HCT116 (cell line): Measurements from ENCODE around the gene SYNDIG1. TPM values are rescaled to one million over a fixed set of nuclear protein-coding genes. Genes with fewer than 3 reads are reported as not detected.

Source experiments
- ATAC-seq: fragments of 200-7000 bp; cut with Tn5 transposase; 2 replicates; pipeline ENCODE4 v1.9.1; 2020; ENCODE audit warnings: mild to moderate bottlenecking, moderate library complexity
- BruUV-seq: library from RNA; stranded (reverse); fragments of 400-500 nt; replicated peaks from 2 replicates; lab custom pipeline; 2021; lab: Mats Ljungman, UMichigan
- CTCF ChIA-PET: fragments of 300-600 bp; sonication (Branson Sonifier 250); formaldehyde crosslinking; loops from one replicate; lab custom pipeline; 2021; ENCODE audit warnings: antibody characterized with exemption; lab: Charles Lee
- POLR2A ChIA-PET: fragments of 300-600, 350-600 bp; sonication (Branson Sonifier 250); formaldehyde crosslinking; loops from one replicate; lab custom pipeline; 2021; ENCODE audit warnings: antibody characterized with exemption; lab: Charles Lee
- RAD21 ChIA-PET, 2 experiments: fragments of 300-600 bp; sonication (Branson Sonifier 250); formaldehyde crosslinking; loops; one replicate each; lab custom pipeline; 2023; ENCODE audit warnings: low total read pairs in 2 of 2; ENCODE audit not compliant: uncharacterized antibody in 2 of 2, unreplicated experiment in 2 of 2, low non-redundant PET in 1 of 2; lab: Charles Lee
- DNase-seq: peaks from one replicate; pipeline ENCODE4 v3.0.0-alpha.2; 2010; ENCODE audit warnings: low read depth, low spot score
- H2AFZ ChIP-seq: fragments of 200-600 bp; shearing (Covaris generic), sonication (generic); 2 replicates; pipeline ENCODE4 v1.6.1; 2017; ENCODE audit warnings: low read depth, mixed run types, mixed read lengths, antibody characterized with exemption, low read length; ENCODE audit not compliant: poor library complexity, severe bottlenecking
- H3K27ac ChIP-seq: 2 replicates; pipeline ENCODE4 v1.5.1; 2012; ENCODE audit warnings: low read depth, low read length
- H3K27me3 ChIP-seq: fragments of 200-600 bp; sonication (generic); 2 replicates; pipeline ENCODE4 v1.6.1; 2016; ENCODE audit warnings: mixed run types, low read length, mixed read lengths; ENCODE audit not compliant: insufficient read depth
- H3K36me3 ChIP-seq, 2 experiments: fragments of 200-500 bp in 1 of 2; fragments of 200-600 bp in 1 of 2; sonication (Bioruptor generic) in 1 of 2; sonication (generic) in 1 of 2; 2 replicates each; pipeline versions ENCODE4 v1.5.1 to v1.6.1; 2014 to 2016; ENCODE audit warnings: low read length in 2 of 2, inconsistent platforms in 1 of 2, mixed read lengths in 1 of 2, mixed run types in 1 of 2; ENCODE audit not compliant: insufficient read depth in 2 of 2, control insufficient read depth in 1 of 2
- H3K4me1 ChIP-seq, 2 experiments: fragments of 200-600 bp in 1 of 2; sonication (generic) in 1 of 2; 2 replicates each; pipeline versions ENCODE4 v1.5.1 to v1.6.1; 2012 to 2017; ENCODE audit warnings: low read length in 2 of 2, inconsistent platforms in 1 of 2, mild to moderate bottlenecking in 1 of 2, mixed read lengths in 1 of 2, mixed run types in 1 of 2, moderate library complexity in 1 of 2; ENCODE audit not compliant: insufficient read depth in 2 of 2, control insufficient read depth in 1 of 2
- H3K4me2 ChIP-seq: fragments of 200-600 bp; sonication (generic); 2 replicates; pipeline ENCODE4 v1.6.1; 2017; ENCODE audit warnings: mixed run types, low read length, mixed read lengths
- H3K4me3 ChIP-seq, 2 experiments: fragments of 200-600 bp in 1 of 2; sonication (generic) in 1 of 2; replicated peaks in 1 of 2; 2 replicates each; pipeline ENCODE4 v1.5.1; 2011 to 2016; ENCODE audit warnings: low read length in 2 of 2, control low read depth in 1 of 2, low read depth in 1 of 2, mild to moderate bottlenecking in 1 of 2, mixed read lengths in 1 of 2, mixed run types in 1 of 2
- H3K79me2 ChIP-seq: fragments of 200-600 bp; sonication (generic); 2 replicates; pipeline ENCODE4 v1.6.1; 2017; ENCODE audit warnings: mild to moderate bottlenecking, mixed run types, low read length, moderate library complexity, mixed read lengths; ENCODE audit not compliant: insufficient read depth
- H3K9ac ChIP-seq: fragments of 200-600 bp; sonication (generic); 2 replicates; pipeline ENCODE4 v1.6.1; 2016; ENCODE audit warnings: low read length, mixed read lengths
- H3K9me2 ChIP-seq: fragments of 200-600 bp; sonication (generic), shearing (Covaris generic); 2 replicates; pipeline ENCODE4 v1.6.1; 2017; ENCODE audit warnings: mixed run types, mild to moderate bottlenecking, moderate library complexity; ENCODE audit not compliant: insufficient read depth
- H3K9me3 ChIP-seq, 2 experiments: fragments of 200-500 bp in 1 of 2; fragments of 200-600 bp in 1 of 2; sonication (Bioruptor generic) in 1 of 2; sonication (generic) in 1 of 2; 2 replicates each; pipeline ENCODE4 v1.6.1; 2014 to 2017; ENCODE audit warnings: low read length in 2 of 2, mixed read lengths in 2 of 2, inconsistent platforms in 1 of 2, low read depth in 1 of 2, mild to moderate bottlenecking in 1 of 2, mixed run types in 1 of 2, moderate library complexity in 1 of 2; ENCODE audit not compliant: control insufficient read depth in 1 of 2, insufficient read depth in 1 of 2
- H4K20me1 ChIP-seq: fragments of 200-600 bp; sonication (generic), shearing (Covaris generic); 2 replicates; pipeline ENCODE4 v1.6.1; 2017; ENCODE audit warnings: mixed run types, mild to moderate bottlenecking, moderate library complexity; ENCODE audit not compliant: insufficient read depth
- EGR1 ChIP-seq: IDR thresholded peaks from 2 replicates; pipeline ENCODE4 v1.6.1; 2012; ENCODE audit warnings: low read depth
- REST ChIP-seq: IDR thresholded peaks from 2 replicates; pipeline ENCODE4 v1.6.1; 2012; ENCODE audit warnings: low read depth
- YY1 ChIP-seq: IDR thresholded peaks from 2 replicates; pipeline ENCODE4 v1.6.1; 2011; ENCODE audit warnings: low read length, low read depth, moderate library complexity, mild to moderate bottlenecking; ENCODE audit not compliant: insufficient replicate concordance; ENCODE audit errors: extremely low read depth
- intact Hi-C: fragments of 100-400 bp; cut with micrococcal nuclease; formaldehyde crosslinking; loops from 2 replicates; pipeline ENCODE4 v1.10.0; 2022
- total RNA-seq: library from RNA; stranded (reverse); gene quantifications from one replicate; pipeline ENCODE4 v1.2.1, GENCODE V29; 2021; ENCODE audit not compliant: unreplicated experiment

Gene SYNDIG1
- total RNA-seq, 1 experiment from 2014 or later = not detected

- POLR2A ChIA-PET = no interaction called here
- CTCF ChIA-PET = no interaction called here
Observed at GRCh38 chr20:24494460-24494920, 25.1 kb downstream of the SYNDIG1 start.

More at GRCh38 chr20:24494460-24494920, 25.1 kb downstream of the SYNDIG1 start:
- BruUV-seq = no TSS peak
- ATAC-seq = no peak
- H3K27me3 ChIP-seq = 0 out of 2 replicates have a peak, but pooled peaks cover 6% of the 10 kb centered on the region
- H3K27ac ChIP-seq = no peak overlapping the region
- H2AFZ ChIP-seq = no peak overlapping the region
- intact Hi-C loops = no loop called here
- H3K4me2 ChIP-seq = no peak overlapping the region
- no peaks in the 10 kb centered on the region for H3K36me3 ChIP-seq
- no peak for DNase-seq
- no peak overlapping the region for H3K9ac ChIP-seq
- no peaks in the 10 kb centered on the region for H3K79me2 ChIP-seq
- RAD21 ChIA-PET = no interaction called here
- no peaks in the 10 kb centered on the region for H4K20me1 ChIP-seq
- H3K9me3 ChIP-seq = no peaks in the 10 kb centered on the region
- no peaks in the 10 kb centered on the region for H3K9me2 ChIP-seq
- no peaks in the 10 kb centered on the region for H3K4me1 ChIP-seq
- TF ChIP-seq EGR1 (no peak), YY1 (no peak), REST (no peak)
- no peak overlapping the region for H3K4me3 ChIP-seq
